Duodenal mucosa (tissue), 2 donors: ENCODE measurements around the gene SUB1.
"Not testable (repeated sequence)": the region's sequence is repeated elsewhere in the genome, so short reads cannot be mapped to it uniquely, and the experiment has no call there.

Experiments used
- H3K27ac ChIP-seq: one replicate; pipeline ENCODE4 v1.7.0; 2013; ENCODE audit warnings: low read depth, low read length
- H3K27me3 ChIP-seq, 2 donors: one replicate each; pipeline ENCODE4 v1.7.0; 2013; ENCODE audit warnings: low read length in 2 of 2, control low read depth in 1 of 2; ENCODE audit not compliant: insufficient read depth in 2 of 2, control insufficient read depth in 1 of 2
- H3K36me3 ChIP-seq, 2 donors: one replicate each; pipeline ENCODE4 v1.7.0; 2013; ENCODE audit warnings: low read length in 2 of 2, control low read depth in 1 of 2; ENCODE audit not compliant: insufficient read depth in 2 of 2, control insufficient read depth in 1 of 2
- H3K4me1 ChIP-seq, 2 donors: one replicate each; pipeline ENCODE4 v1.7.0; 2013; ENCODE audit warnings: low read length in 2 of 2, control low read depth in 1 of 2; ENCODE audit not compliant: insufficient read depth in 2 of 2, control insufficient read depth in 1 of 2
- H3K4me3 ChIP-seq, 2 donors: one replicate each; pipeline ENCODE4 v1.7.0; 2013; ENCODE audit warnings: low read length in 2 of 2, low read depth in 1 of 2
- H3K9ac ChIP-seq, 2 donors: one replicate each; pipeline ENCODE4 v1.7.0; 2013; ENCODE audit warnings: low read length in 2 of 2, low read depth in 1 of 2
- H3K9me3 ChIP-seq, 2 donors: one replicate each; pipeline ENCODE4 v1.7.0; 2013; ENCODE audit warnings: low read length in 2 of 2, control low read depth in 1 of 2; ENCODE audit not compliant: control insufficient read depth in 1 of 2

The SUB1 gene

GRCh38 chr5:32585446-32586275 is at the start of gene SUB1:
TSS of gene SUB1 (plus strand) at chr5:32585557. CDS start at chr5:32588513, 2,956 bp downstream.
- peak within 1 kb of the TSS; percentile 94 to 95 for H3K4me3 ChIP-seq
- no peaks in the 10 kb centered on the region for H3K9me3 ChIP-seq
- H3K27ac ChIP-seq = peak within 1 kb of the TSS; percentile 98
- peaks cover 5 to 7% of the 10 kb centered on the region in 2 donors for H3K36me3 ChIP-seq
- no peaks in the 10 kb centered on the region for H3K27me3 ChIP-seq
- H3K9ac ChIP-seq = peak within 1 kb of the TSS; percentile 79 to 90
- H3K4me1 ChIP-seq = peaks cover 25 to 31% of the 10 kb centered on the region in 2 donors

GRCh38 chr5:32536246-32536645 is 49.1 kb upstream of the SUB1 start:
- H3K9ac ChIP-seq = no peak overlapping the region
- no peaks in the 10 kb centered on the region for H3K36me3 ChIP-seq
- no peak overlapping the region for H3K27ac ChIP-seq
- no peak overlapping the region for H3K4me3 ChIP-seq
- no peaks in the 10 kb centered on the region for H3K27me3 ChIP-seq
- H3K4me1 ChIP-seq = no peaks in the 10 kb centered on the region
- H3K9me3 ChIP-seq = no peaks in the 10 kb centered on the region

- H3K27ac ChIP-seq, H3K4me1 ChIP-seq, H3K36me3 ChIP-seq, H3K9ac ChIP-seq, H3K9me3 ChIP-seq, H3K27me3 ChIP-seq, H3K4me3 ChIP-seq: not testable (repeated sequence)
These were observed 47.8 kb upstream of the SUB1 start for GRCh38 chr5:32537437-32538029.

DNA sequence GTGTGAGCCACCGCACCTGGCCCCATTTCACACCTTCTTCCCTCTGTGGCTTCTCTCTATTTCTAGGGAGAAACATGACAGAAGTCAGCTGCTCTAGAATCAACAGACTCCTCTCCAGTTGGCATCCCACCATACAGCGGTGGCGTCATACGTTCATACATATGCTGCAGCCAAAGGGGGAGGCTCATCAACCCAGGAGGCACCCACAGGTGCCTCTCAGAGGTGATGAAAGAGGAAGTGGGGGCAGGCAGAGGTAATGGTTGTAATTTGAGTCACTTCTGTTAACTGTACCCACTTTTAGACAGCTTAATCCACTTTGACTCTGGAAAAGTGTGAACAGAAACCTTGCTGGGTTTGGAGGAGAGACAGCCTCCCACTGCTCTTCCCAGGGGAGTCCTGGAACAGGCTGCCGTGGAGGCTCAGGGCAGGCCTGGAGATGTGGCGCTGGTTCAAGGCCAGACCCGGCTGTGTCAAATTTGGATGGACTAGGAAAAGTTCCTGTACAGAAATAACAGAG is 47.3 kb upstream of the SUB1 start:
- Histone ChIP-seq H3K4me3 (no peak overlapping the region), H3K4me1 (no peaks in the 10 kb centered on the region), H3K9ac (no peak overlapping the region), H3K27me3 (no peaks in the 10 kb centered on the region), H3K9me3 (no peaks in the 10 kb centered on the region), H3K27ac (no peak overlapping the region), H3K36me3 (no peaks in the 10 kb centered on the region)

DNA sequence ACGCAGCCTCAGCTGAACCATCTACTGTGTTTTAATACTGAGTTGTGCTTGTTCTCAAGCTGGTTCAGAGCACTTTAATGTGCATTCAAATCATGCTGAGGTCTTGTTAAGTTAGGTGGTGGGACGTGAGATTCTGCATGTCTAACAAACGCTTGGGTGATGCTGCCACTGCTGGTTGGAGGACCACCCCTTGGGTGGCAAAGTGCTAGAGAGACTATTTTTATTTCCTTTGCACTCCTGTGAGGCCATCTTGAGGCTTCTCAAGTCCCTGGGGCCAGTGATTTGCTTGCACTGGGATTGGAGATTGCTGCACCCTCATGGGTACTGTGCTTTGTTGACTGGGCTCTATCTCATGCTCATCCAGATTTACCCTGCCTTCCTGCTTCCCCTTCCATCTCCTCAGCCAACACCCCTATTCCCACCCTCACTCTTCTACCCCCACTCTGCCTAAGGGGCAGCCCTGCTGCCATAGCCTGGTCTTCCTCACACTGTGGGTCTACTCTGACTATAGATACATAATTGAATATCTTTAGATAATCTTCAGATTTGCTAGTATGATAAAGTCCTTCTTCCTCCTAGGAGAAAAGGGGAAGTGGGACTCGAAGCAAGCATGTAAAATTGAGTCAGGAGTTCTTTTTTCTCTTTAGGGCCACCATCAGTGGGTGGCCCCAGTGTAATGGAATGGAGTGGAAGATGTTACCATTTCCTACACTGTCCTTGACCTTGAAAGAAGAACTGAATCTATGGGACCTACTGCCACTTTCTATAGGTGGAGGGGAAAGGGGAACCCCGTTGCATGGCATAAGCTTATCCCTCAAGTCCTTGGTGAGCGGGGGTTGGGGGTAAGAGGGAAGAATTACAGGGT is 45.1 kb upstream of the SUB1 start:
- no peaks in the 10 kb centered on the region for H3K27me3 ChIP-seq
- no peaks in the 10 kb centered on the region for H3K9me3 ChIP-seq
- H3K36me3 ChIP-seq = no peaks in the 10 kb centered on the region
- no peak overlapping the region for H3K9ac ChIP-seq
- H3K4me3 ChIP-seq = no peak overlapping the region
- H3K4me1 ChIP-seq = no peaks in the 10 kb centered on the region
- H3K27ac ChIP-seq = no peak overlapping the region

- Histone ChIP-seq H3K36me3 (no peaks in the 10 kb centered on the region), H3K4me1 (no peaks in the 10 kb centered on the region), H3K27ac (no peak overlapping the region), H3K9me3 (no peaks in the 10 kb centered on the region), H3K9ac (no peak overlapping the region), H3K4me3 (no peak overlapping the region), H3K27me3 (no peaks in the 10 kb centered on the region)
These were observed 44.1 kb upstream of the SUB1 start for GRCh38 chr5:32541241-32541640.

- Histone ChIP-seq H3K9ac (no peak overlapping the region), H3K27ac (no peak overlapping the region)
These were observed 42.9 kb upstream of the SUB1 start for GRCh38 chr5:32542216-32543059.

GRCh38 chr5:32543291-32543690 is 42.1 kb upstream of the SUB1 start:
- H3K27ac ChIP-seq = no peak overlapping the region
- H3K9ac ChIP-seq = no peak overlapping the region
- no peaks in the 10 kb centered on the region for H3K36me3 ChIP-seq
- H3K4me1 ChIP-seq = no peaks in the 10 kb centered on the region
- no peaks in the 10 kb centered on the region for H3K27me3 ChIP-seq
- no peak overlapping the region for H3K4me3 ChIP-seq
- no peaks in the 10 kb centered on the region for H3K9me3 ChIP-seq

More at GRCh38 chr5:32542216-32543059, 42.9 kb upstream of the SUB1 start:
- Histone ChIP-seq H3K4me1 (no peaks in the 10 kb centered on the region), H3K4me3 (no peak overlapping the region), H3K36me3 (no peaks in the 10 kb centered on the region), H3K27me3 (no peaks in the 10 kb centered on the region), H3K9me3 (no peaks in the 10 kb centered on the region)

DNA sequence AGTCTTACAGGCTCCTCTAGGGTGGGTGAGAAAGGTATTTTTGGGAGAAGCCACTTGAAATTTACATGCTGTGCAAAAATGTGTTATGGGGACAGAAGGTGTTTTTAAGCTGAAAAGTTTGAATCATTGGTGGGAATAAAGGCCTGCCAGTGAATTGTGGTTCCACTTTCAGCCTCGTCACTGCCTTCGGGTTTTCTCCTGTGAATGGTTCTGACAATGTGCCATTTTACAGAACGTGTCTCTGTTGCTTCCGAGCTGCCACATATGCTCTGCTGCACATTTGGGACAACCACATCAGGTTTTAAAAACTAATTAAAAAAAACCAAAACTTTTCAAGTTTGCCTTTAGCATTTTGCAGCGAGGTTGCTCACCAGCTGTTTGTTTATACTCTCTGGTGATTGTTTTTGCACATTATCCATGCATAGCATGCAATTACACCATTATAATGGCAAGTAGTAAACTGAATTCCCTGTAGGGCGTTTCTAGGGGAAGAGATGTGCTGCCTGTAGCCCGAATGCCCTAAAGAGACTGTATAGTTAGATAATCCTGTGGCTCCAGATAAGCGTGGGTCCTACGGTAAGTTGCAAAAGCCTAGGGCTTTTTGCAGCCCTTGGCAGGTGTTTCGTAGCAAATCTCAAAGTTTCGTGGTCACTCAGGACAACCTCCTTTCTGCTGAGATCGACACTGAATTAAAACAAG is 40.1 kb upstream of the SUB1 start:
- Histone ChIP-seq H3K36me3 (no peaks in the 10 kb centered on the region), H3K9ac (no peak overlapping the region), H3K27me3 (no peaks in the 10 kb centered on the region), H3K4me3 (no peak overlapping the region), H3K27ac (no peak overlapping the region), H3K9me3 (no peaks in the 10 kb centered on the region), H3K4me1 (no peaks in the 10 kb centered on the region)
